ENCODE data around the gene RASSF10.
"Not testable (repeated sequence)": the region's sequence is repeated elsewhere in the genome, so short reads cannot be mapped to it uniquely, and the experiment has no call there.

RASSF10 gene

GRCh38 chr11:13029872-13030271 is 20.8 kb downstream of the RASSF10 start:
- no peak for DNase-seq

DNA sequence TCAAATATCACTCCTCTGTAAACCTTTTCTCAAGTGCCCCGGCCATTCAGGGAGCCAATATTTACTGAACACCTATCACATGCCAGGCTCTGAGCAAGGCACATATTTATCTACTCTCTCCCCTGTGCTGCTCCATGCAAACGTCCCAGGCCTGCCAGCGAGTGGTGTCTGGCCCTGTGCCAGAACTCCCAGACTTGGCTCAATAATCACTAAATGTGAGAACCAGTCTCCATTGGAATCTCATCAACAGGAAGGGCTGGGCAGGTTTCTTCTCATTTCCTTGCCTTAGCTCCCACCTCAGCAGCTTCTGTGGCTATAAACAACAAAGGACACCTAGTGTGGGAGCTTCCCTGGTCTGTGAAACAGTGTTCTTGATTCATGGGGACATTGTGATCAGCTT is 21.7 kb downstream of the RASSF10 start:
- no peak for DNase-seq

DNA sequence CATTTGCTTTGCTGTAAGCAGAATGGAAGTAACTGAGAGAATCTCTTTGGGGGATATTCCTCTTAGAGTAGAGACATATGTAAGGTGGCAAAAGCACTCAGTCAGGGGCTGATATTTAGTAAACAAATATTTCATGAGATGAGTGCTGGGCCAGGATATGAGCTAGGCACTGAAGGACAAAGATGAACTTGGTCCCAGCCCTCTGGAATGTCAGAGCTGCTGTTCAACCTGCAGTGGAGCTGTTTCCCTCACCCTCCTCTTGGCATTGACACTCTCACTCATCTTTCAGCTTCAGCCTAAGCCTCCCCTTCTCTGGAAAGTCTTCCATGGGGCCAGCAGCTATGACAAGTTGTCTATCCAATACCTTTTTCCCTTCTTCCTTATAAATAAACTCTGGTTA is 22.2 kb downstream of the RASSF10 start:
- no peak for DNase-seq

DNA sequence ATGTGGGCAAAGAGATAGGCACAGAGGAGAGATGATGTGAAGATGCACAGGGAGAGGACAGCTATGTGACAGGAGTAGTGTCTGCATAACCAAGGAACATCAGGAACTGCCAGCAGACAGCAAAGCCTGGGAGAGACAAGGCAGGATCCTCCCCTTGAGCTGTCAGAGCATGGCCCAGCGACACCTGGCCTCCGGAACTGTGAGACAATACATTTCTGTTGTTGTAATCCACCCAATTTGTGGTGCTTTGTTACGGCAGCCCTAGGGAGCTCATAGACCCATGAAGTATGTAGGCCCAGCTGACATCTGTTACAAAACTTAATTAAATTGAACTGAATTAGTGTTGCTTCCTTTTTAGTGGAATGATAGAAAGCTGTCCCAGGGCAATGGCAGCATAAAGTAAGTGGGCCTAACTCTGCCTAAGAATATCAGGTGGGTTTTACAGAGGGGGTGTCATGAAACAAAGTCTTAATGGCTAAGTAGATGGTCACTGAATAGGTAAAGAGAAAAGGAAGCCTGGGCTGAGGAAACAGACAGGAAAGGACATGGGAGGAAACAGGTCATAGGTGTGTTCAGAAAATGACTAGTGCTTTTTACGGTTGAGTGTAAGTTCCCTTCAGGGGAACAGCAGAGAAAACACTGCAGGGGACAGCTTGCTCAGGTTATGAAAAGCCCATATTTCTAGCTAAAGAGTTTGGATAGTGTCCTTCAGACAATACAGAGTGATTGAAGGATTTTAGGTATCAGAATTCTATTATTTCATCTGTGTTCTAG is 24.8 kb downstream of the RASSF10 start:
- no peak for DNase-seq

DNA sequence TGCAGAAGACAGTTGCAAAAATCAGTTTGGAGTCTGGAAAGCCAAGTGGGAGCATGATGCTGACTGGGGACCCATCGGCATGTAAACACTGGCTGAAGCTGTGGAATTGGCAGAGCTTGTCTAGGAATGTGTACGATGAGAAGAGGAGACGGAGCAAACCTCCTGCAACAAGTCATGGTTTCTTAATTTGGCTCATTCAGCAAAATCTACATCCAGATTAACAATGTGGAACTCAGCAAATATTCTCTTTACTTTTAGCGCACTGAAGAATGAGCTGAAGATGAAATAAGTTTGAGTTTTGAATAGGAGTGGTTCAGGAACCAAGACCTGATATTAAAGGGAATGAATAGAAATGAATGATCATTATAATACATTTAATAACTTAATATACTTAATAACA is 26.6 kb downstream of the RASSF10 start:
- no peak for DNase-seq

GRCh38 chr11:13036235-13036634 is 27.1 kb downstream of the RASSF10 start:
- DNase-seq, result no peak

- DNase-seq, result no peak
These were observed 29.2 kb downstream of the RASSF10 start for GRCh38 chr11:13038366-13038765.

DNA sequence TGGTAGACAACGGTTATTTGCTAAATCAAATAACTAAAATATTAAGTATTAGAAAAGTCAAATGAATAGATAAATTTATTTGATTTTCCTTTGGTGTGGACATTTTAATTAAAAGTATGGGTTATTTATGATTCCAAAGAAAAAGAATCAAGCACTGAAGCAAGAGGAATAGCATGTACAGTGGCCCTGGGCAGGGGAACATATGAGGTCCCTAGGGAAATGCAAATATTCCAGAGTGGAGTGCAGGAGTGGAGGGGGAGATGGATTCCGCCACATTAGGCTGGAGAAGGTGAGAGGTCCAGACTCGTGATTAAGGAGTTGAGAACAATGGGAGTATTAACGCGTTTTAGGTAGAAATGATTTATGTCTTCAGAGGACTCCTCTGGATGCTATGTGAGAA is 30.0 kb downstream of the RASSF10 start:
- no peak for DNase-seq

DNA sequence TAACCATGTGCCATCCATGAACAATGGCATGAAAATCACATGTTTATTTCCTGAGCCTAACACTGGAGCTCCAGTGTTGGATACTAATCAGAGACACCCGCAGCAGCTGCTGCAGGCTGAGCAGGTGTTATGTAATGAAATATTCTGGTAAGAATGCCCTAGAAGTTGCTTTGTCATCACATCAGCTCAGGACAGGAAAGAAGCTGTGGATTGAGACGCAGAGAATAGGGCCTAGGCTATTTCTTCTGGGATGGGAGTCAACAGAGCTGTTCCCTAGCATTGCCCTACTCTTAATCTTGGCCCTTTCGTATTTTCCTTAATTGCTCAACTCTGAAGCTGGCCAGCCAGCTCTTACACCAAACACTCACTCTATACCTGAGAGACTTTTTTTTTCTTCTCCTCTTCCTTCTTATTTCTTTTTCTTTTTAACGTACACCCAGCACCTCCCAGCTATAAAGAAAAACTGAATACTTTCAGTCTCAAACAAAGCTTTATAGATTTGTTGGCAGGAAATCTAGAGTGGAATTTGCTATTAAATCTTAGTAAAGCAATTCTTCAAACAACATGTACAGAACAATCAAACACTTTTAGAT is 31.9 kb downstream of the RASSF10 start:
- no peak for DNase-seq

DNA sequence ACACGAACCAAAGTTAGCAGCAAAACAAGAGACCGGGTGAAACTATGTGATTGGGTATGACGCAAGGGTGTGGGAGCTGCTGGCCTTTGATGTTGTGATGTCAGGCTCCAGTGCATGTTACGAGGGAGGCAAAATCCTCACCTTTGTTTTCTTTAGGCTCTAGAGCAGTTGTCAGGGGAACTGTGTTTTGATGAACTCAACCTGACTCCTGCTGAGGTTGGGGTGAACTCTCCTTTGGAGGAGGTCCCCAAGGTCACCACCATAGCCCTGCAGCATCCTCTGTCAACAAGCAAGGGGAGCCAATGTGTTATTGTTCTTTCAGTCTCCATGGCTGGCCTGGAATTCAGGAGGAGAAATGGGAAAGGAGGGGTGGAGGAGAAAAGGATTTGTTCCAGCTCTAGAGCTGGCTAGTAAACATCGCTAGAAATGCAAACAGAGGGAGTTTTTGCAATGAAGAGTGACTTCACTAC is 33.8 kb downstream of the RASSF10 start:
- no peak for DNase-seq

- no peak for DNase-seq
These were observed 35.0 kb downstream of the RASSF10 start for GRCh38 chr11:13043912-13044628.

DNA sequence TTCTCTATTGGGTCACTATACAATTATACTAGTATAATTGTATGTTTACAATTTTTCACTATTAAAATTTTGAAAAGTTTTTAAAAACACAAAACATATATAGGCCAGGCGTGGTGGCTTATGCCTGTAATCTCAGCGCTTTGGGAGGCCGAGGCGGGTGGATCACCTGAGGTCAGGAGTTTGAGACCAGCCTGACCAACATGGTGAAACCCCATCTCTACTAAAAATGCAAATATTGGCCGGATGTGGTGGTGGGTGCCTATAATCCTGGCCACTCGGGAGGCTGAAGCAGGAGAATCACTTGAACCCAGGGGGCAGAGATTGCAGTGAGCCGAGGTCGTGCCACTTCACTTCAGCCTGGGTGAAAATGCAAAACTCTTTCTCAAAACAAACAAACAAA is 36.0 kb downstream of the RASSF10 start:
- DNase-seq, result not testable (repeated sequence)

DNA sequence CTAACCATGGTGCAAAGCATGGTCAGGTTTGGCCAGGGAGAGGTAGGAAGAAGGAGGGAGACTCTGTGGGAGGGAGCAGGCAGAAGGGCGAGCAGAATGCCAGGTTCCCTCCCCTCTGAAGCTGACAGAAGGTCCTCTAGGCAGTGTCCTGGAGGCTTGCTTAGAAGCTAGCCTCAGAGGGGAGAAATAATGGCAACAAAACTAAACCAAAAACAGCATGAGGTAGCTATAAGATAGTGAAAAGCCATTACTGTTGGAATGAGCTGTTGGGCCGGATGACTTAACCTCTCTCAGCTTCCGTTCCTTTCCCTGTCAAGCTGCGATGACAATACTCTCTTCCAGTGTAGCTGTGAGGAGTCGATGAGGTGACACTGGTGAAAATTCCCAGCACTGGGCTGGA is 36.6 kb downstream of the RASSF10 start:
- no peak for DNase-seq

GRCh38 chr11:13046637-13047570 is 37.8 kb downstream of the RASSF10 start:
- DNase-seq, result no peak

- no peak for DNase-seq
These were observed 38.8 kb downstream of the RASSF10 start for GRCh38 chr11:13047884-13048283.

DNA sequence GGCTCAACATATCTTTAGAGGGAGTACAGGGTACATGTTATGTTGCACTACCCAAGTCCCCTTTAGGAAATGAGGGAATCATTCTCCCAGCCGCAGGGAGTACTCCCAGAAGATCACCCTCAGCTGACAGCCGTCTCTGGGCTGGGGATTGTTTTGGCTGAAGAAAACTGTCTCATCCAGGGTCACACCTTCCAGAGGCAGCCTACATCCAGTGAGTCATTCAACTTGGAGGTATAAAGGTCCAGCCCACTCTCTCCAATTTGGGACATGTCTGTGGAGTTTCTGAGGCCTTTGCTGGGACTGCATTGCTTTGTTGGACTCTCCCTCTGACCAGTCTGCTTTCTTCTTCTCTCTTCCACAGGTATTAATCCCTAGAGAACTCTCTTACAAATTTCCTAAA is 42.1 kb downstream of the RASSF10 start:
- no peak for DNase-seq

DNA sequence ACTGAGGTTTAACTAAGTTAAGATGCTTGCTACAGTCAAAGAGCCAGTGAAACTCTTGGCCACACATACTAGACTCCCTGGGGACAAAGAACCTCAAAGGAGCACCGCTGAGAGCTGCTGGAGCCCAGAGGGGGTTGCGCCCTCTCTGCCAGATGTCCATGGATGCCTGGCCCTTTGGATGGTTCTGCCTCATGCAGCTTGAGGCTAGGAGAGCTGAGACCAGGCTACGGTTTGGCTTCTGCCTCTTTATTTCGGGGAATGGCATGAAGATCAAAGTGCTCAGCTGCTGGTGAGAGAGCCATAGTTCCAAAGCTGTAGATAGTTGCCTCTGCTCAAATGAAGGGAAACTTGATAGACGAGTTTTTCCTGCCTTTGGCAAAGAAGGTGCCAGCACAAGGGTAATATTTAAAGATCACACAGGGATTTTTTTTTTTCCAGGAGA is 43.0 kb downstream of the RASSF10 start:
- DNase-seq, result no peak

DNA sequence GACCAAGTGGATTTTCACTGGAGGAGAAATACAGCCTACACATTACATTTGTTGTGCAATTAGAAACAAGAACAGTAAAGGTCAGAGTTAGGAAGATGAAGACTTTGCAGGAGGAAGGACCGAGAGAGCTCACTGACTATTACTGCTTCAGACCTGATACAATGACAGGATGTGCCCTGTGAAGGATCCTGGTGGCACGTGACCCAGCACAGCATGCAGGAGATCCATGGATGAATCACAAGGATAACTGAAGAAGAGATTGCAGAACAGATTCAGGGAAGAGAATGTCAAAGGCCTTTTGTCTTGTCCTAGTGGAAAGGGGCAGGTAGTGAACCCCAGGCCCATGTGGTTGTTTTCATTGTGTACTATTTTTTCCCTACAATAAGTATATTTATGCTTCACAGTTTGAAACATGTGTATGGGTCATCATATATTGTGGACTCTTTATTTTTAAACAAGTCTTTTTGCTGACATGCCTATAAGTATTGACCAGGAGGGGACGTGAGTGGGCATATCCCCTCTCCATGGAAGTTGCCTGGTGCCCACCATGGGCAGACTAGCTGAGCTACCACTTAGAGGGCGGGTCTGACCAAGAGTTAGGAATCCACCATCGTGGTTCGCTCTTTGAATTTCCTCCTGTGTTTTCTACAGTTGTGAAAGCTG is 44.3 kb downstream of the RASSF10 start:
- no peak for DNase-seq

GRCh38 chr11:13054278-13054677 is 45.2 kb downstream of the RASSF10 start:
- DNase-seq, result no peak

DNA sequence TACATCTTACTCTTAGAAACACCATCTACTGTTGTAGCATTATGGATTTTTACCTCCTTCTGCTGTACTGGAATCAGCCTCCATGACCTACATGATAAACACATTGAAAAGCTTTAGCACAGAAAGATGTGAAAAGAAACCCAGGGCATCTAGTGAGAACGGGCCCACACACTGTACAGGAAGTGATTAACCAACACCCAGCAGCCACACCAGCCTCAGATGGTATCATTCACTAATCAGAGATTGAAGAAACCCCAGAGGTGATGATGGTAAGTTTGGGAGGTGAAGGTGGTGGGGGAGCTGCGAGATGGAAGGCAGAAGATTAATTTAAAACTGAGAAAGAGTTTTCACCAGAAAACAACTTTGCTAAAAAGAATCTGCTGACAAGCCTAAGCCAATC is 46.1 kb downstream of the RASSF10 start:
- no peak for DNase-seq

DNA sequence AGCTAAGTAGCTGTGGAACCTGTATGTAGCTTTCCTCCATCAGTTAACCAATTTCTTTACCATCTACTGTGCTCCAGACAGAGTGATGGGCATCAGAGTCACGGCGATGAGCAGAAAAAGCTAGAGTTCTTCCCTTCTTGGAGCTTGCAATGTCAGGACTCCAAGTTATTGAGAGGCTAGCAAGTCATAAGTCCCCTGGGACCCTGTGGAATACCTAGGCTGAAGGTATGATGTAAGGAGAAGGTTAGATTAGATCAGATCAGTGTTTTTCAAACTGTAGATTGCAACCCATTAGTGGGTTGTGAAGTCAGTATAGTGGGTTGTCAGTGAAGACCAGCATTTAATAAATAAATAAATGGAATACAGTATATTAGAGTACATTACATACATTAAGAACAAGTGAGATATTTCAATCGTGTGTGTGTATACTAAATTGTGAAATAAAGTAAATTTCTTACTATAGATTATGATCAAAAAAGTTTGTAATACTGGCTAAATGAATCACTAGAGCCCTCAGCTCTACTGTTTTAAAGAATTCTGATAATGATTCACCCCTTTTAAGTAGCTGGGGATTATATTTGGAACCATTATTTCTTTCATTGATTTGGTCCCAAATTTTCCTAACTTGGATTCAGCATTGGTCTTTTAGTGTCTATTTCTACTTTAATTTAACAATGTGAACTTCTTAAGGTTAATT is 52.3 kb downstream of the RASSF10 start:
- no peak for DNase-seq
